Esophagus squamous epithelium (tissue), 5 donors: Measurements from ENCODE around the gene ZSCAN30. TPM values are rescaled to one million over a fixed set of nuclear protein-coding genes. Genes with fewer than 3 reads are reported as not detected.

Source experiments
- DNase-seq: peaks from one replicate; lab custom pipeline; 2025; lab: John Stamatoyannopoulos, UW
- H3K27ac ChIP-seq, 4 donors: fragments of 200-600 bp; sonication (generic); one replicate each; pipeline ENCODE4 v1.5.1; 2016 to 2019; ENCODE audit warnings: mild to moderate bottlenecking in 1 of 4
- H3K27me3 ChIP-seq, 4 donors: fragments of 200-600 bp; sonication (generic); 1 replicate in 3 of 4; 2 replicates in 1 of 4; pipeline versions ENCODE4 v1.5.1 to v1.6.0; 2017 to 2021; ENCODE audit warnings: antibody characterized with exemption in 1 of 4
- H3K36me3 ChIP-seq, 3 donors: fragments of 200-600 bp; sonication (generic); one replicate each; pipeline ENCODE4 v1.5.1; 2016 to 2019
- H3K4me1 ChIP-seq, 3 donors: fragments of 200-600 bp; sonication (generic); one replicate each; pipeline ENCODE4 v1.5.1; 2017 to 2019
- H3K4me3 ChIP-seq, 4 donors: fragments of 200-600 bp; sonication (generic); 1 replicate in 3 of 4; 2 replicates in 1 of 4; pipeline ENCODE4 v1.5.1; 2016 to 2019; ENCODE audit warnings: mild to moderate bottlenecking in 2 of 4, moderate library complexity in 1 of 4
- H3K9me3 ChIP-seq, 3 donors: fragments of 200-600 bp; sonication (generic); one replicate each; pipeline ENCODE4 v1.5.1; 2016 to 2019
- CTCF ChIP-seq, 6 experiments: fragments of 450-650 bp in 4 of 6; fragments of 200-600 bp in 2 of 6; sonication (generic) in 2 of 6; IDR thresholded peaks; one replicate each; pipeline ENCODE4 v1.5.1; 2016 to 2019; ENCODE audit warnings: antibody characterized with exemption in 6 of 6, mild to moderate bottlenecking in 4 of 6, moderate library complexity in 4 of 6
- POLR2A ChIP-seq, 4 donors: fragments of 450-650 bp; IDR thresholded peaks; one replicate each; pipeline ENCODE4 v1.6.1; 2017; ENCODE audit warnings: antibody characterized with exemption in 4 of 4, mild to moderate bottlenecking in 4 of 4, moderate library complexity in 3 of 4
- WGBS, 2 donors: methylation state at CpG; one replicate each; pipeline ENCODE4 v1.1.5; 2018; 5-methylcytosine and 5-hydroxymethylcytosine counted together
- intact Hi-C: fragments of 100-400 bp; cut with DNase I; formaldehyde crosslinking; loops from one replicate; pipeline ENCODE4 v1.15.0; 2022
- total RNA-seq, 4 donors: library from RNA; depleted of rRNA; stranded (reverse); fragments of >200 nt; gene quantifications; one replicate each; pipeline ENCODE4 v1.1.0, GENCODE V29; 2016
- donor health status: DM: yes; HTN: yes; CAD: no.

Gene ZSCAN30
- 10 to 100 TPM in 1 of 4 donors, 1 to 10 TPM in 3; 4.1 to 14.9 (median 8.0) TPM for total RNA-seq

DNA sequence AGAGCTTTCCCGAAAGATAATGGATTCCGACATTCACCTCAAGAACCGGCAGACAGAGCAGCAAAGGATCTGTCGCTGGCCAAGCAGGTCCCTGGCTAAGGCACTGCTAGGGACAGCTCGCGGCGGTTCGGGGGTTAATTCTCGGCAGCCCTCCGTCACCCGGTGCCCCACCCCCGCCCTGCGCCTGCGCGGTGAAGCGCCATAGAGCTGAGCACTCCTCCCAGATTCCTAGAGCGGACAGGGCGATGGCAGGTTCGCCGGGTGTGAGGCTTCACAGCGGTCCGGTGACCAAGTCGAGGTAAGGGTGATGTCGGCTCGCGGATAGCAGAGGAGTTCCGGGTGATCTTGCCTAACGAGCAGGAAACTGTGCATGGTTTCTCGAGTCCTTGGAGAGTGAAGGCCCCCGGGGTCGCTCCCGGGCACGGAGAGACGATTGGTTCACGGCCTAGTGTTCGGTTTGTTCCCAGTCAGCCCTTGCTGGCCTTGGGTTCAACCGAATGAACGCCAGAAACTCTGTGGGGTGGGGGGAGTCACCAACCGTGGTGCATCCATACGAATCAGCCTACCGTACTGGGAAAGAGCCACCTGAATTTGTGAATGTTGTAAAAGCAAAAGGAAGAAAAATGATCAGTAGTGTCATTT, at the start of gene ZSCAN30:
TSS of gene ZSCAN30 (minus strand) at position 136 of the 642 bp plus-strand sequence. CDS start 25,877 bp downstream, outside the sequence.
- TF ChIP-seq POLR2A (IDR thresholded peaks at IDR 0.05): peak in 3 of 4 donors; percentile 62 to 72 (median 66)
- peak in 1 of 6 experiments; percentile 26 for TF ChIP-seq CTCF (IDR thresholded peaks at IDR 0.05)
- H3K27ac ChIP-seq: peak within 1 kb of the TSS; percentile 87 to 93 (median 91)
- WGBS, 2 donors: 0% methylated on average over 19 to 21 of the region's 41 CpGs

GRCh38 chr18:35337286-35337685, 47.3 kb upstream of the ZSCAN30 start:
- DNase-seq: no peak
- Histone ChIP-seq H3K4me3 (no peak overlapping the region), H3K27me3 (no peaks in the 10 kb centered on the region), H3K4me1 (peaks cover 0 to 32% (median 0%) of the 10 kb centered on the region in 3 donors), H3K9me3 (no peaks in the 10 kb centered on the region), H3K27ac (no peak overlapping the region), H3K36me3 (peaks cover 9 to 85% (median 28%) of the 10 kb centered on the region in 3 donors)
- intact Hi-C loops: no loop called here
- 85 to 86% methylated on average over 5 of the region's 5 CpGs for WGBS, 2 donors
- TF ChIP-seq CTCF (IDR thresholded peaks at IDR 0.05) (no peak), POLR2A (IDR thresholded peaks at IDR 0.05) (no peak)

More for the DNA sequence above, at the start of gene ZSCAN30:
- Histone ChIP-seq H3K9me3 (no peaks in the 10 kb centered on the region), H3K27me3 (no peaks in the 10 kb centered on the region), H3K4me3 (peak within 1 kb of the TSS; percentile 65 to 88 (median 74)), H3K4me1 (peaks cover 6 to 43% (median 17%) of the 10 kb centered on the region in 3 donors), H3K36me3 (peaks cover 0 to 24% (median 0%) of the 10 kb centered on the region in 3 donors)
- peak; percentile 54 for DNase-seq
- intact Hi-C loops: loop anchor here (5.0 kb wide), 1 partner anchor 48 kb away; the partner anchor contains the start of gene ZNF397

GRCh38 chr18:35335866-35336265, 45.8 kb upstream of the ZSCAN30 start:
- Histone ChIP-seq H3K9me3 (no peaks in the 10 kb centered on the region), H3K4me3 (no peak overlapping the region), H3K36me3 (peaks cover 9 to 94% (median 28%) of the 10 kb centered on the region in 3 donors), H3K27ac (no peak overlapping the region), H3K27me3 (no peaks in the 10 kb centered on the region), H3K4me1 (peaks cover 0 to 18% (median 0%) of the 10 kb centered on the region in 3 donors)
- intact Hi-C loops: no loop called here
- no peak for DNase-seq
- WGBS, 2 donors: 87 to 93% methylated on average over 4 of the region's 4 CpGs
- TF ChIP-seq POLR2A (IDR thresholded peaks at IDR 0.05): no peak

GRCh38 chr18:35334821-35335220, 44.8 kb upstream of the ZSCAN30 start:
- TF ChIP-seq POLR2A (IDR thresholded peaks at IDR 0.05) (no peak), CTCF (IDR thresholded peaks at IDR 0.05) (no peak)
- H3K4me1 ChIP-seq: peaks cover 0 to 7% (median 0%) of the 10 kb centered on the region in 3 donors
- WGBS, 2 donors: 73 to 75% methylated on average over 3 of the region's 3 CpGs
- no peak overlapping the region for H3K27ac ChIP-seq
- no peaks in the 10 kb centered on the region for H3K27me3 ChIP-seq
- no peak overlapping the region for H3K4me3 ChIP-seq
- intact Hi-C loops: no loop called here
- no peaks in the 10 kb centered on the region for H3K9me3 ChIP-seq
- no peak for DNase-seq
- H3K36me3 ChIP-seq: peaks cover 9 to 84% (median 24%) of the 10 kb centered on the region in 3 donors

DNA sequence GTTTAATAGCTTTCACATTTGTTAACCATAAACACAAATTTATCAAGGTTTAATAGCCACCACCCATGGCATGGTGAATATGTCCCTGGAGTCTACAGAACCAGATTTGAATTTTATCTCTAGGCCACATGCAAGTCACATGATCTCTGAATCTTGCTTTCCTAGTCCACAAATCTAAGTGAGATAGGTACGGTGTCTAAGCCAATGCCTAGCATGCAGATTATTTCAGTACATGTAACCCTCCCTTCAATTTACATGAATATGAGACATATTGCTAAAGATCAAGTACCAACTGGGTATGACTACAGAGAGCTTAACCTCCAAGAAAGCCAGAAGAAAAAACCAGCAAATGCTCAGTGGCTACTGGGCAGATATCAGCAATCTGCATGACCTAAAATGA, 44.2 kb upstream of the ZSCAN30 start:
- Histone ChIP-seq H3K4me3 (no peak overlapping the region), H3K27me3 (no peaks in the 10 kb centered on the region), H3K27ac (no peak overlapping the region), H3K36me3 (peaks cover 9 to 78% (median 24%) of the 10 kb centered on the region in 3 donors), H3K9me3 (no peaks in the 10 kb centered on the region), H3K4me1 (peaks cover 0 to 3% (median 0%) of the 10 kb centered on the region in 3 donors)
- no peak for DNase-seq
- WGBS, 2 donors: 89 to 92% methylated on average over 1 of the region's 1 CpG
- intact Hi-C loops: no loop called here
- TF ChIP-seq POLR2A (IDR thresholded peaks at IDR 0.05) (no peak), CTCF (IDR thresholded peaks at IDR 0.05) (no peak)
